Pancreas (tissue), 10 donors: ENCODE results near the gene NUDT17. TPM values are rescaled to one million over a fixed set of nuclear protein-coding genes. Genes with fewer than 3 reads are reported as not detected.
A peak's percentile ranks its signal among the peaks of the same experiment; 100 is the strongest.
"Not testable (repeated sequence)": the region's sequence is repeated elsewhere in the genome, so short reads cannot be mapped to it uniquely, and the experiment has no call there.

Experiments used
- ATAC-seq, 4 donors: fragments of 200-7000 bp; cut with Tn5 transposase; one replicate each; pipeline versions ENCODE4 v1.8.0 to v1.9.1; 2020; ENCODE audit warnings: mild to moderate bottlenecking in 4 of 4, moderate library complexity in 4 of 4
- DNase-seq, 6 donors: peaks; one replicate each; pipeline ENCODE4 v3.0.0-alpha.2; 2020
- FAIRE-seq: peaks from 2 replicates; lab custom pipeline; 2012; peaks lifted over from hg19 to GRCh38; lab: Jason Lieb, UNC
- H3K27ac ChIP-seq, 4 donors: fragments of 200-600 bp; sonication (generic); 1 replicate in 3 of 4; 2 replicates in 1 of 4; pipeline versions ENCODE4 v1.5.0 to v1.8.0; 2020
- H3K27me3 ChIP-seq, 4 donors: fragments of 200-600 bp; one replicate each; pipeline ENCODE4 v1.8.0; 2021
- H3K36me3 ChIP-seq, 3 donors: fragments of 200-600 bp; sonication (generic) in 1 of 3; one replicate each; pipeline versions ENCODE4 v1.5.0 to v1.8.0; 2020 to 2021
- H3K4me1 ChIP-seq, 3 donors: fragments of 200-600 bp; one replicate each; pipeline ENCODE4 v1.8.0; 2021
- H3K4me3 ChIP-seq, 4 donors: fragments of 200-600 bp; sonication (generic) in 2 of 4; one replicate each; pipeline versions ENCODE4 v1.5.0 to v1.8.0; 2020 to 2021
- H3K9me3 ChIP-seq, 4 donors: fragments of 200-600 bp; one replicate each; pipeline ENCODE4 v1.8.0; 2021
- WGBS, 2 donors: extraction: QIAGEN DNeasy Blood & Tissue Kit; methylation state at CpG; one replicate each; pipeline ENCODE4 v1.1.7; 2013; 5-methylcytosine and 5-hydroxymethylcytosine counted together
- intact Hi-C, 3 donors: fragments of 100-400 bp; cut with DNase I; formaldehyde crosslinking; loops; one replicate each; pipeline versions ENCODE4 v1.11.1 to v1.14.2; 2022
- polyA plus RNA-seq, 2 donors: library from polyadenylated mRNA; stranded (reverse); fragments of 200-250 nt; gene quantifications; one replicate each; pipeline ENCODE4 v1.2.3, GENCODE V29; 2013
- total RNA-seq, 6 donors: library from RNA; stranded (reverse); fragmentation: NEBNext Ultra II Directional in 4 of 6; extraction: Animal tissue kit (Norgen Biotek cat#: 25700) in 4 of 6; gene quantifications; one replicate each; pipeline versions ENCODE4 v1.2.1 to v1.2.4, GENCODE V29; 2021 to 2023
- TF ChIP-seq, protein P1 (sequence below), 4 donors: fragments of 200-600 bp; sonication (generic) in 3 of 4; IDR thresholded peaks; one replicate each; pipeline versions ENCODE4 v1.5.0 to v1.8.0; 2021; ENCODE audit warnings: antibody characterized with exemption in 4 of 4
- donor health status: healthy with polysubstance abuse.
- donor health status: DM: no; HTN: no; CAD: no; lungs with moderate emphysema.
- donor health status: DM: no; HTN: no; CAD: no.
- donor health status: control.
- donor health status: control.
- donor health status: Bipolar disorder and iron deficiency.
- donor health status: DM: yes; HTN: yes; CAD: no.
- donor health status: DM: no; HTN: no; CAD: no.
- donor health status: DM: no; HTN: no; CAD: no.
- donor health status: DM: yes; HTN: yes; CAD: no.

The NUDT17 gene
- total and polyA plus RNA-seq, 8 donors: 1.0 to 3.6 (median 2.0) TPM

DNA sequence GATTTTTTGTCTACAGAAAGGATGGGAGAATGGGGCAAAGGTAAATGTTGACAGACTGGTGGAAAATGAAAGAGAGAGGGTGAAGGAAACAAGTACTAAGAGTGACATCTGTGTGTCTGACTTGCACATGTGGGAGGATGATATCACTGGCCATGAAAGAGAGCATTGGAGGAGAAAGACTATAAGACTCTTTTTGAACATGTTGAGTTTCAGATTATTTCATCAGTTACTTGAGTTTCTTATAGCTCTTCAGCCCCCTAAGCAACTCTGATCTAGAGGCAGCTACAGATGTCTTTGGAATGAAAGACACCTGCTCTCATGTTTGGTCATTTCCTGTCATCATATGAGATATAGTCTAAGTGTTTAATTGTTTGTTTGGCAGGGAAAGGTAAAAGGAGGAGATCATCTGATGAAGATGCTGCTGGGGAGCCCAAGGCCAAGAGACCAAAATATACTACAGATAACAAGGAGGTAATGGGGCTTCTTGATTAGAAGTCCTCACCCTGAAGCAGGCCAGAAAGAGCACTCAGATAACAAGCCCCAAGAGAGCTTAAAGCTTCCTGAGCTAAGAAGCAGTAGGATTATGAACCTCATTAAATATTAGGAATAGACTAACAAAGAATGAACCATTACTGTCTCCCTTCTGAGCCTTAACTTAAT, 16.9 kb upstream of the NUDT17 start:
- Histone ChIP-seq H3K4me1 (peaks cover 0 to 11% (median 0%) of the 10 kb centered on the region in 3 donors), H3K9me3 (no peaks in the 10 kb centered on the region), H3K4me3 (no peak overlapping the region), H3K27me3 (no peaks in the 10 kb centered on the region), H3K36me3 (peaks cover 3 to 55% (median 30%) of the 10 kb centered on the region in 3 donors), H3K27ac (no peak overlapping the region)
- no peak for ATAC-seq
- FAIRE-seq: no peak
- DNase-seq: no peak
- intact Hi-C loops: no loop called here
- TF ChIP-seq, protein P1, sequence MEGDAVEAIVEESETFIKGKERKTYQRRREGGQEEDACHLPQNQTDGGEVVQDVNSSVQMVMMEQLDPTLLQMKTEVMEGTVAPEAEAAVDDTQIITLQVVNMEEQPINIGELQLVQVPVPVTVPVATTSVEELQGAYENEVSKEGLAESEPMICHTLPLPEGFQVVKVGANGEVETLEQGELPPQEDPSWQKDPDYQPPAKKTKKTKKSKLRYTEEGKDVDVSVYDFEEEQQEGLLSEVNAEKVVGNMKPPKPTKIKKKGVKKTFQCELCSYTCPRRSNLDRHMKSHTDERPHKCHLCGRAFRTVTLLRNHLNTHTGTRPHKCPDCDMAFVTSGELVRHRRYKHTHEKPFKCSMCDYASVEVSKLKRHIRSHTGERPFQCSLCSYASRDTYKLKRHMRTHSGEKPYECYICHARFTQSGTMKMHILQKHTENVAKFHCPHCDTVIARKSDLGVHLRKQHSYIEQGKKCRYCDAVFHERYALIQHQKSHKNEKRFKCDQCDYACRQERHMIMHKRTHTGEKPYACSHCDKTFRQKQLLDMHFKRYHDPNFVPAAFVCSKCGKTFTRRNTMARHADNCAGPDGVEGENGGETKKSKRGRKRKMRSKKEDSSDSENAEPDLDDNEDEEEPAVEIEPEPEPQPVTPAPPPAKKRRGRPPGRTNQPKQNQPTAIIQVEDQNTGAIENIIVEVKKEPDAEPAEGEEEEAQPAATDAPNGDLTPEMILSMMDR (IDR thresholded peaks at IDR 0.05): no peak

DNA sequence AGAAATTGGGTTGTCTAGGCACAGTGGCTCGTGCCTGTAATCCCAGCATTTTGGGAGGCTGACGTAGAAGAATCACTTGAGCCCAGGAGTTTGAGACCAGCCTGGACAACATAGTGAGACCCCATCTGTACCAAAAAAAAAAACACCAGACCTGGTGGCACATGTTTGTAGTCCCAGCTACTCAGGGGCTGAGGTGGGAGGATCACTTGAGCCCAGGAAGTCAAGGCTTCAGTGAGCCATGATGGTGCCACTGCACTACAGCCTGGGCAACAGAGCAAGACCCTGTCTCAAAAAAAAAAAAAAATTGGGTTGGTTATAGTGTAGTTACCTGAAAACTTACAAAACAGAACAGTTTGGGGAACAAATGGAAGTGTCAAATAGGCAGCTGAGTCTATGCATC, 14.6 kb upstream of the NUDT17 start:
- intact Hi-C loops, H3K4me1 ChIP-seq, DNase-seq, H3K27ac ChIP-seq, FAIRE-seq, H3K27me3 ChIP-seq, ATAC-seq, H3K9me3 ChIP-seq, H3K4me3 ChIP-seq: not testable (repeated sequence)
- peaks cover 3 to 77% (median 36%) of the 10 kb centered on the region in 3 donors for H3K36me3 ChIP-seq
- WGBS, 2 donors: 98 to 100% methylated on average over 2 of the region's 2 CpGs

DNA sequence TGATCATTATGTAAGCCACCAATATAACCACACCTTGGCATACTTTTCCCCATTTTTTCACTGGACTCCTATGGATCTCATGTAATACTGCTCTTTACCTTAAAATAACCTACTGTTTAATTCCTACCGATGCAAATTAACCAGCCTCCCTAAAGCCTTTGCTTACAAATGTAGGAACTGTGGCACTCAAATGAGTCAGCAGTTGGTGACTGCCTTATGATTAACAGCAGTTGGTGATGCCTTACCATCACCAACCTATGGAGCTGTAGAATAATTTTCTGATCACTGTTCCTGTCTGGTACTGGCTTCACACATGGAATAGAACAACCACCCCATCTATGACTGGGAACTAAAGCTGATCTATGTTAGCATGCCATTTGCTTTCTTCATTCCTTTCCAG, 7.8 kb upstream of the NUDT17 start:
- TF ChIP-seq, protein P1 (IDR thresholded peaks at IDR 0.05): no peak
- intact Hi-C loops: no loop called here
- DNase-seq (no peak), FAIRE-seq (no peak), ATAC-seq (no peak)
- H3K4me1 ChIP-seq: no peaks in the 10 kb centered on the region
- H3K36me3 ChIP-seq: peaks cover 12 to 90% (median 31%) of the 10 kb centered on the region in 3 donors
- H3K9me3 ChIP-seq: no peaks in the 10 kb centered on the region
- H3K27me3 ChIP-seq: no peaks in the 10 kb centered on the region
- whole genome bisulfite sequencing, 2 donors: 93 to 96% methylated on average over 1 of the region's 1 CpG
- no peak overlapping the region for H3K4me3 ChIP-seq
- no peak overlapping the region for H3K27ac ChIP-seq

DNA sequence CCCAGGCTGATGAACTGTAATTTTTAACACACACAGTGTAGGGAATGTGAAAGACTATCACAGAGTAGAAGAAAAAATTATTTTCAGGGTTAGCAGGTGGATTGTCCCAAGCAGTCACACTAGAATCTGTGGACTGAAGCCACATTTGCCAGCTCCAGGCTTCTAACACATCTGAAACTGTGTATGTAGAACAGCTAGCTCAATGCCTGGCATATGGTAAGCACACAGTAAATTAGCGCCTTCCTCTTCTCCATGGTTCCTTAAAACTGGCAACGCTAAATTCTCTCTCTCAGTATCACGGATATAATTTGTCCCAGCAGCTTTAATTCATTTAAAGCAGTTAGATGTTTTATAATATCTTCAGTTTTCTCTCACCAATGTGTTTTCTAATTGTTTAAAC, 2.4 kb upstream of the NUDT17 start:
- Histone ChIP-seq H3K4me1 (peaks cover 0 to 6% (median 4%) of the 10 kb centered on the region in 3 donors), H3K27ac (no peak overlapping the region), H3K4me3 (no peak overlapping the region), H3K36me3 (peaks cover 8 to 41% (median 10%) of the 10 kb centered on the region in 3 donors), H3K9me3 (no peaks in the 10 kb centered on the region), H3K27me3 (no peaks in the 10 kb centered on the region)
- no peak for ATAC-seq
- no peak for FAIRE-seq
- WGBS, 2 donors: 92 to 96% methylated on average over 3 of the region's 3 CpGs
- no peak for DNase-seq
- intact Hi-C loops: loop anchor here in 1 of 3 donors (5.0 kb wide), 1 partner anchor 169 kb away; no protein-coding TSS in a partner anchor
- TF ChIP-seq, protein P1 (IDR thresholded peaks at IDR 0.05): no peak

DNA sequence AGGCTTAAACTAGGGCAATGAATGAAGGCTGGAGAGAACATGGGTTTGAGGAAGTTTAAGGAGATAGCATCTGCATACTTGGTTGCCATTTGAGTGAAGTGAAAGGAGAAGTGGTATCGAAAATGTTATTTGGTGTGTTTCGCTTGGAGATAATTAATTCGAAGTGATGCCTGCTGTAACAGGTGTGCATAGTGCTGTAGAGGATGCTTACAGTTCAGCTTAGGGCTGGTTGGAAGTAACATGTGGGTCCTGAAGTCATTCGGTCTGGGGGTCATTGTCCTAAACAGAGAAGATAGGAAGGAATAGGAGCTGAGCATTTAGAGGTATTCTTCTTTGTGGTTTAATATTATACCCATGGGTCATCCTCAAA, 301 bp upstream of the NUDT17 start:
- H3K27me3 ChIP-seq: no peaks in the 10 kb centered on the region
- TF ChIP-seq, protein P1 (IDR thresholded peaks at IDR 0.05): no peak
- FAIRE-seq: no peak

More for the DNA sequence above, 301 bp upstream of the NUDT17 start:
- H3K36me3 ChIP-seq: peaks cover 0 to 38% (median 10%) of the 10 kb centered on the region in 3 donors
- ATAC-seq: peak; percentile 41 to 54 (median 50)
- peaks cover 0 to 6% (median 4%) of the 10 kb centered on the region in 3 donors for H3K4me1 ChIP-seq
- WGBS, 2 donors: 3 to 4% methylated on average over 4 of the region's 4 CpGs
- H3K27ac ChIP-seq: peak overlapping the region in 2 of 4 donors; percentile 16 to 55
- intact Hi-C loops: loop anchor here in 1 of 3 donors (5.0 kb wide), 1 partner anchor 167 kb away; no protein-coding TSS in a partner anchor
- peak overlapping the region; percentile 31 to 72 (median 42) for H3K4me3 ChIP-seq
- H3K9me3 ChIP-seq: no peaks in the 10 kb centered on the region
- no peak for DNase-seq
